Dendritic cell treated with granulocyte-macrophage colony-stimulating factor and Interleukin-4, amounts not matched to agents 40 ng/mL and 50 ng/mL, for 4 days (primary cell): ENCODE data around the gene DPP3.
"Not testable (repeated sequence)": the region's sequence is repeated elsewhere in the genome, so short reads cannot be mapped to it uniquely, and the experiment has no call there.

Experiments
- H3K27ac Mint-ChIP-seq: one replicate; pipeline ENCODE4 v1.8.0; 2022; ENCODE audit warnings: mild to moderate bottlenecking, mixed read lengths
- H3K27me3 Mint-ChIP-seq: one replicate; pipeline ENCODE4 v1.8.0; 2022; ENCODE audit warnings: mild to moderate bottlenecking, mixed read lengths
- H3K36me3 Mint-ChIP-seq: one replicate; pipeline ENCODE4 v1.8.0; 2022; ENCODE audit warnings: low read depth, mixed read lengths
- H3K4me1 Mint-ChIP-seq: one replicate; pipeline ENCODE4 v1.8.0; 2022; ENCODE audit warnings: low read depth, mixed read lengths
- H3K4me3 Mint-ChIP-seq: one replicate; pipeline ENCODE4 v1.8.0; 2022; ENCODE audit warnings: mild to moderate bottlenecking, moderate library complexity, mixed read lengths
- H3K9me3 Mint-ChIP-seq: one replicate; pipeline ENCODE4 v1.8.0; 2022; ENCODE audit warnings: mixed read lengths
- intact Hi-C: fragments of 100-400 bp; cut with micrococcal nuclease; formaldehyde crosslinking; loops from one replicate; pipeline ENCODE4 v1.15.0; 2022

The DPP3 gene

DNA sequence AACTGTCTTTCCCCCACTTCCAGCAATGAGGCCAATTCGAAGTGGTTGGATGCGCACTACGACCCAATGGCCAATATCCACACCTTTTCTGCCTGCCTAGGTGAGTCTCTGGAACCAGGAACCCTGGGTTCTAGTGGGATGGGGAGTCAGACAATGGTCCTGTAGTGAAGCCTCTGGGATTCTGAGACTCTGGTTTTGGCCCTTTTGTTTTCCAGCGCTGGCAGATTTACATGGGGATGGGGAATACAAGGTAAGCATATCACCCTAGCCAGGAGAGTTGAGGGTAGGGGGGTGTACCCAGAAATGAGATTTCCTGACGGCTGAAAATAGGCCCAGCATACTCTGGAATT is 30.7 kb downstream of the DPP3 start:
- intact Hi-C loops: no loop called here
- no peaks in the 10 kb centered on the region for H3K9me3 Mint-ChIP-seq
- H3K27me3 Mint-ChIP-seq: no peaks in the 10 kb centered on the region
- peak overlapping the region; percentile 89 for H3K4me3 Mint-ChIP-seq
- H3K27ac Mint-ChIP-seq: peak overlapping the region; percentile 67
- peaks cover 61% of the 10 kb centered on the region for H3K36me3 Mint-ChIP-seq
- H3K4me1 Mint-ChIP-seq: peaks cover 28% of the 10 kb centered on the region

DNA sequence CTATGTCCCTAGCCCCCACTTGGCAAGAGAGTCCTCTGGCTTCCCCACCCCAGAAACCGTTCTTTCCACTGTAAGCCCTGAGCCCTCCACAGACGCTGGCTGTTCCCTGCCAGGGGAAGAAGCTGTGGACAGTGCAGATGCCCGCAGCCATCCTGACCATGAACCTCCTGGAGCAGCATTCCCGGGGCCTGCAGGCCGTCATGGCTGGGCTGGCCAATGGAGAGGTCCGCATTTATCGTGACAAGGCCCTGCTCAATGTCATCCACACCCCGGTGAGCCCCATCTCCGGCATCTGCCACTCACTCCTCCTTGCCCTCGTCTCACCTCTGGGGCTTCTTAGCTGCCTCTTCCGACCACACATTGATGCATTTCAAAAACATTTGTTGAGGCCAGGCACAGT is 43.4 kb downstream of the DPP3 start:
- Mint-ChIP-seq H3K4me3 (no peak overlapping the region), H3K36me3 (peaks cover 77% of the 10 kb centered on the region), H3K9me3 (no peaks in the 10 kb centered on the region), H3K4me1 (peaks cover 6% of the 10 kb centered on the region), H3K27ac (no peak overlapping the region), H3K27me3 (no peaks in the 10 kb centered on the region)
- intact Hi-C loops: no loop called here

DNA sequence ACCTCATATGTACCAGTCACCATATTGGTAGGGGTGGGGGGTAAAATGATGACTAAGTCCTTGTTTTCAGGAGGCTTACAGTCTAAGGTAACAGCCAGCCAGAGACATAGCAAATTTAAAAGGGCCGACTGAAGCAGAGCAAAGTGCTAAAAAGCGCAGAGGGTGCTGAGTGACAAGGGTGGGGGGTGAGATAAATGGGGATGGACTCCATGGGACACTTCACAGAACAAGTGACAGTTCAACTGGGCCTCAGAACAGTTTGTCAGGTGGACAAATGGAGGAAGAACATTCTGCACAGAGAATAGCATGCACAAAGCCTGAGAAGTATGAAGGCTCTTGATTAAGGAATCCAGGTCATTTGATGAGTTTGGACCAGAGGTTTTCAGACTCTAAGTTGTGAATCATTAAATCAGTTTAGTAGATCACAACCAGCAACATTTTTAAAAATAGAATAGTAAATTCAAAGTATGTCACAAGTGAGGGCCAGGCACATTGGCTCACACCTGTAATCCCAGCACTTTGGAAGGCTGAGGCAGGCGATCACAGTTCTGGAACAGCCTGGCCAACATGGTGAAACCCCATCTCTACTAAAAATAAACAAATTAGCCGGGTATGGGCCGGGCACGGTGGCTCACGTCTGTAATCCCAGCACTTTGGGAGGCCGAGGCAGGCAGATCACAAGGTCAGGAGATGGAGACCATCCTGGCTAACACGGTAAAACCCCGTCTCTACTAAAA is 44.2 kb downstream of the DPP3 start:
- intact Hi-C loops: no loop called here
- H3K9me3 Mint-ChIP-seq: no peaks in the 10 kb centered on the region
- H3K27ac Mint-ChIP-seq: no peak overlapping the region
- peaks cover 6% of the 10 kb centered on the region for H3K4me1 Mint-ChIP-seq
- no peak overlapping the region for H3K4me3 Mint-ChIP-seq
- H3K27me3 Mint-ChIP-seq: no peaks in the 10 kb centered on the region
- peaks cover 75% of the 10 kb centered on the region for H3K36me3 Mint-ChIP-seq

DNA sequence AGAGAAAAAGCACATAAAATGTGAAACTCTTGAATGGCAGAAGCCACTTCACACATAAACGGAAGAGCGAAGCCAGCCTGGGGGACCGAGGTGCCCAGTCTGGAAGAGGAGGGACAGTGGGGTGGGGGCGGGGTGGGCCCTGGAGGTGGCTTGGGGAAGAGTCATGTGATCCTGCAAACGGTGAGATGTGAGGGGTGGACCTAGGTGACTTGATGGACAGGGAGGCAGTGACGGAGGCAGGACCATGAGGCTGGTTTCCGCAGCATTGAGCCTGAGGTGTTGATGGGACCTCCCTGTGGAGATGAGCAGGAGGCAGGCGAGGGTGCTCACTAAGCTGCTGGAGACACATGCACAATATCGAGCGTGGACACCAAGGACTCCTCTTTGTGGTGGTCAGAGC is 48.8 kb downstream of the DPP3 start:
- H3K9me3 Mint-ChIP-seq: no peaks in the 10 kb centered on the region
- no peak overlapping the region for H3K27ac Mint-ChIP-seq
- no peak overlapping the region for H3K4me3 Mint-ChIP-seq
- H3K4me1 Mint-ChIP-seq: peaks cover 6% of the 10 kb centered on the region
- H3K27me3 Mint-ChIP-seq: no peaks in the 10 kb centered on the region
- intact Hi-C loops: no loop called here
- H3K36me3 Mint-ChIP-seq: peaks cover 70% of the 10 kb centered on the region

DNA sequence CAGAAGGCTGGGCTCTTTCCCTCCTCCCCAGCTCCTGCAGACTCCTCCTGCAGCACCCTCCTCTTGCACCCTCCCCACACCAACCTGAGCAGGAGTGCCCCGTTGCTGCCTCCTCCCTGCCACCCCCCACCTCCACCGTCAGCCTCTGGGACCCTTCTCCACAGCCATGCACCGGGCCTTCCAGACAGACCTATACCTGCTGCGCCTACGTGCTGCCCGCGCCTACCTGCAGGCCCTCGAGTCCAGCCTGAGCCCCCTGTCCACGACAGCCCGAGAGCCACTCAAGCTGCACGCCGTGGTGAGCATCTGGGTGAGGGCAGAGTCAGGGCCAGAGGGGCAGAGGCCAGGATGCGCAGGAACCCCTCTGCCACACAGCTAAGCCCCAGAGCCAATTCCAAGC is 49.4 kb downstream of the DPP3 start:
- Mint-ChIP-seq H3K9me3 (no peaks in the 10 kb centered on the region), H3K27ac (no peak overlapping the region), H3K4me3 (no peak overlapping the region), H3K27me3 (no peaks in the 10 kb centered on the region), H3K36me3 (peaks cover 68% of the 10 kb centered on the region), H3K4me1 (peaks cover 6% of the 10 kb centered on the region)
- intact Hi-C loops: no loop called here

DNA sequence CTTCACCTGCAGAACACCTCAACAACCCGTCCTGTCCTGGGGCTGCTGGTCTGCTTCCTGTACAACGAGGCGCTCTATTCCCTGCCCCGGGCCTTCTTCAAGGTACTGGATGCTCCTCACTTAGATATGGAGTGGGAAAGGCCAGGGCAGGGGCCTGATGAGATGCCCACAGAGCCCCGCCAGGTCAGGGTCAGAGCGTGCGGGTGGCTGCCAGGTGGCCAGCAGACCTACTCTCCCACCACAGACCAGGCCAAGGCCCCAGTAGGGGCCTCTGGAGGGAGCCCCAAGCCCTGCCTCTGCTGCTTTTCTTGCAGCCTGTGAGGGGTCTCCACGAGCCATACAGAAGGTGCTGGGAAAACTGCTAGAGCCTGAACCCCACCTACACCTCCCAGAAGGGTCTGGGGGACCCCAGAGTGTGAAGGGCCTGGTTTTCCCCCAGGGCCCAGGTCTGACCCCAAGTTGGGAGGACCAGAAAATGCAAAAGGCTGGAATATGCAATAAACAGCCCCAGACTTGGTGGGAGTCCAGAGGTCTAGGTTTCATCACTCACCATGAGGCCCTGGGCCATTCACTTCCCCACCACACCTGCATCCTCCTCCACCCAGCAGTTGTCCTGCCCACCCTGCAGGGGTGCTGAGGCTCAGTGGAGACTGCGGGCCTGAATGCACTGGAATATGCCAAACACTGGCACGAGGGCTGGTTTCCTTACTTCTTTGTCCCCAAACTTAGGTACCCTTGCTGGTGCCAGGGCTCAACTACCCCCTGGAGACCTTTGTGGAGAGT is 50.9 kb downstream of the DPP3 start:
- no peak overlapping the region for H3K27ac Mint-ChIP-seq
- H3K36me3 Mint-ChIP-seq: peaks cover 80% of the 10 kb centered on the region
- H3K27me3 Mint-ChIP-seq: no peaks in the 10 kb centered on the region
- no peak overlapping the region for H3K4me3 Mint-ChIP-seq
- peaks cover 6% of the 10 kb centered on the region for H3K4me1 Mint-ChIP-seq
- intact Hi-C loops: no loop called here
- no peaks in the 10 kb centered on the region for H3K9me3 Mint-ChIP-seq

DNA sequence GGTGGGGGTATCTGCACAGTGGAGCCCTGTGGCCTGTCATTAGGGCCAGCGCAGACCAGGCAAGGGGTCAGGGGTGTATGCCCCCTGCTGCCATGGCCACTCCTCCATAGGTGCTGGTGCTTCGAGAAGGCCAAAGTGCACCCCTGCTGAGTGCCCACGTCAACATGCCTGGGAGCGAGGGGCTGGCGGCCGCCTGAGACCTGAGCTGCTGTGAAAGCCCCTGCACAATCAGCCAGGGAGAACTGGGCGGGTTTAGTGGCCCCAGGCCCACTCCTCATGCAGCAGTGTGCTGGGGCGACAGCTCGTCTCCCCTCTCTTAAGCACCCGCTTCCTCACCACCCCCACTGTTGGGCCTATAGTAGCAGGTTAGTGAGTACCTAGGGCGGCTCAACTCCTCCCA is 51.6 kb downstream of the DPP3 start:
- intact Hi-C loops: no loop called here
- H3K36me3 Mint-ChIP-seq: peaks cover 80% of the 10 kb centered on the region
- no peak overlapping the region for H3K27ac Mint-ChIP-seq
- H3K9me3 Mint-ChIP-seq: no peaks in the 10 kb centered on the region
- no peak overlapping the region for H3K4me3 Mint-ChIP-seq
- peaks cover 6% of the 10 kb centered on the region for H3K4me1 Mint-ChIP-seq
- no peaks in the 10 kb centered on the region for H3K27me3 Mint-ChIP-seq

DNA sequence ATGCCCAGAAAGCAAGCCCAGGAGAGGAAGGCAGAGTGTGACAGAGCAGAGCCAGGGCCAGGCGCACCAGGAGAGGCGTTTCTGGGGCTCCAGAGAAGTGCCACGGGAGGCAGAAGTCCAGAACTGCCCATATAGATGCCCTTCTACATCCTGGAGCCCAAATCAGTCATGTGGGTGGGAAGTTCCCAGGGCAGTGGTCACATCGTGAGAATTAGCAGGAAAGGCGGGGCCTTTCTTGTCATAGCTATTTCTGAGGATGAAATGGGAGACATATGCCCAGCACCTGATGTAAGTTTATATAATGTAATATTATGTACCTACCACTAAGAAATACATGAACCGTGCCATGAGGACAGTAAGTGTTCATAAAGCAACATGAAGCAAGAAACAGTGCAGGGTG is 52.5 kb downstream of the DPP3 start:
- H3K27me3 Mint-ChIP-seq: no peaks in the 10 kb centered on the region
- H3K9me3 Mint-ChIP-seq: no peaks in the 10 kb centered on the region
- H3K4me1 Mint-ChIP-seq: peaks cover 6% of the 10 kb centered on the region
- H3K27ac Mint-ChIP-seq: no peak overlapping the region
- intact Hi-C loops: no loop called here
- peaks cover 85% of the 10 kb centered on the region for H3K36me3 Mint-ChIP-seq
- H3K4me3 Mint-ChIP-seq: no peak overlapping the region

DNA sequence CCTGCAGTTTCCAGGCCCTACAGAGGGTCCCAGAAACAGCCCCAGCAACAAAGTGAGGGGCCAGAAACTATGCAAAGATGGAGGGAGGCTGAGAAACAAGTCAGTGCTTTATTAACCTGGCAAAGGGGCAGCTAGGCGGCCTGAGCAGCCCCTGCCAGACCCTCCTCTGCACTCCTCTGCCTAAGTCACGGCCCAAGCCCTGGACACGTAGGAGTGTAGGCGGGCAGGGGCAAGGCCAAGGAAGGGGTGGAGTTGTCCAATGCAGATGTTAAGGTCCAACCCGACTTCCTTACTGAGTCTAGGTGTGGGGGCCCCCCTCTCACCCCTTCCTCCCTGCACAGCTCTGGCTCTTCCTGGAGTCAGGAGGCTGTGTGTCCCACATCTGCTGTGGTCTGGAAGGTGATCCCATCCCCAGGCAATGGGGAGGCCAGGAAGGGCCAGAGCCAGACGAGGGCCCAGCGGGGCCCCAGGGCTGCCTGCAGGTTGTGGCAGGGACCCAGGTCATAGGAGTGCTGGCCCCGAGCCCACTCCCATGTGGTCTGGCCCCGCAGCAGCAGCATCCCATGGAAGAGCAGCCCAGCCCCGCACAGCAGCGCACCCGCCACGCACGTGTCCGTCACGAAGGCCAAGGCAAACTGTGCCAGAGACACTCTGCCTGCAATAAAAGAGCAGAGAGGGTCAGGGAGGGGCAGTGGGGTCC is 59.1 kb downstream of the DPP3 start:
- peaks cover 93% of the 10 kb centered on the region for H3K36me3 Mint-ChIP-seq
- H3K4me3 Mint-ChIP-seq: no peak overlapping the region

DNA sequence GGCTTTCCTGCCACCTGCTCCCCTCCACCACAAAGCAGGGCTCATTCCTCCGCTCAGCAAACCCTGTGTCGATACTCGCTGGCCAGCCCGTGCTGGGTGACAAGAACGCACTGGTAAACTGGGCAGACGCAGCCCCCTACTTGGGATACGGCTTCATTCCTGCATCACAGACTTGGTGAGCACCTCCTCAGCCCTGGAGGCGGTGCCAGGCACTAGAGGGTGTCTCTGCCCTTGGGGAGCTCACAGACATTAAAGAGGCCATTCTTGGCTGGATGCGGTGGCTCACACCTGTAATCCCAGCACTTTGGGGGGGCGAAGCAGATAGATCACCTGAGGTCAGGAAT is 59.6 kb downstream of the DPP3 start:
- Mint-ChIP-seq H3K27me3 (no peaks in the 10 kb centered on the region), H3K4me3 (no peak overlapping the region), H3K9me3 (no peaks in the 10 kb centered on the region), H3K4me1 (peaks cover 35% of the 10 kb centered on the region), H3K36me3 (peaks cover 89% of the 10 kb centered on the region), H3K27ac (no peak overlapping the region)
- intact Hi-C loops: no loop called here

More for the DNA sequence above, 59.1 kb downstream of the DPP3 start:
- intact Hi-C loops: no loop called here
- H3K27ac Mint-ChIP-seq: no peak overlapping the region
- H3K9me3 Mint-ChIP-seq: no peaks in the 10 kb centered on the region
- H3K27me3 Mint-ChIP-seq: no peaks in the 10 kb centered on the region
- peaks cover 32% of the 10 kb centered on the region for H3K4me1 Mint-ChIP-seq

DNA sequence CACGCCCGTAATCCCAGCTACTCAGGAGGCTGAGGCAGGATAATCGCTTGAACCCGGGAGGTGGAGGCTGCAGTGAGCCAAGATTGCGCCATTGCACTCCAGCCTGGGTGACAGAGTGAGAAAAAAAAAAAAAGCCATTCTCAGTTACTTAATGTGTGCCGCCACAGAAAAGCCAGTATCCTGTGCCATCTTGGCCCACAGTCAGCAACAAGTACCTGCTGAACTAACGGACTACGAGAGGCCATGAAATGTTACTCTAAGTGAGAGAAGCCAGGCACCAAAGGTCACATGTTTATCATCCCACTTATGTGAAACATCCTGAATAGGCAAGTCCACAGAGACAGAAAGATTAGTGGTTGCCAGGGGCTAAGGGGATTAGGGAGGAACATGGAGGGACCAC is 60.4 kb downstream of the DPP3 start:
- H3K27ac Mint-ChIP-seq, H3K9me3 Mint-ChIP-seq, H3K4me3 Mint-ChIP-seq, intact Hi-C loops, H3K27me3 Mint-ChIP-seq: not testable (repeated sequence)
- peaks cover 81% of the 10 kb centered on the region for H3K36me3 Mint-ChIP-seq
- peaks cover 41% of the 10 kb centered on the region for H3K4me1 Mint-ChIP-seq

DNA sequence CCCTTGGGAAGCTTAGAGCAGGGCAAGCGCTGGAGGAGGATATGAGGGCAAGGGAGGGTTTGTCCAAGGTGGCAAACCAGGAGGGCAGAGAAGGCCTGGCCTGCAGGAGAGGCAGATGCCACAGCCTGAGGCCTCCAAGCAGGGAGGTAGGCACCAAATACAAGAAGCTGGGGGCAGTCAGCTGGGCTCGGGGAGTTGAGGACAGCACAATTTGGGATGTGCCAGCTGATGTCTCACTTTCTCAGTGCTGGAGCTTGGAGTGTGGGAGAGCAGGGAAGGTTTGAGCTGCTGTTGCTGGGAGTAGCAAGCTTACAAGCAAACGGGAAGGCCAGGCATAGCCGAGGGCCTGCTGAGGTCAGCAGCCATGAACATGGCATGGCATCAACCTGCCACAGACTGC is 61.7 kb downstream of the DPP3 start:
- peak overlapping the region; percentile 11 for H3K4me3 Mint-ChIP-seq
- no peaks in the 10 kb centered on the region for H3K9me3 Mint-ChIP-seq
- peaks cover 68% of the 10 kb centered on the region for H3K36me3 Mint-ChIP-seq
- peak overlapping the region; percentile 76 for H3K27ac Mint-ChIP-seq
- H3K4me1 Mint-ChIP-seq: peaks cover 41% of the 10 kb centered on the region
- intact Hi-C loops: no loop called here
- peaks cover 8% of the 10 kb centered on the region for H3K27me3 Mint-ChIP-seq

DNA sequence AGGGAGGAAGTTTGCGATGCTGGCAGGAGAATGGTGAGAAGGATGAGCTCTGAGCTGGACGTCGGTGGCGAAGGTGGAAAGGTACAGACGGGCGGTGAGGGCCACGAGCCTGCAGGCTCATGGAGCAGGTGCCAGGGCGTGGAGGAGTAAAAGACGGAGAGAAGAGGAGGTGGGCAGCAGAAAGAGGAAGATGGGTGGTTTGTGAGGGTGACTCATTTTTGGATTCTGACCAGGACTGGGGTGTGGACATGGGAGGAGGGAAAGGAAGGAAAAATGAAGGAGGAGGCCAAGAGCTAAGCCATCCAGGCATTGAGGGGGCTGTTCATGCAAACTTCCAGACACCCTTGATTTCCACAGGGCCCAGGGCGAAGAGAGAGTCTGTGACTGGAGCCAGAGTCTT is 62.1 kb downstream of the DPP3 start:
- H3K9me3 Mint-ChIP-seq: no peaks in the 10 kb centered on the region
- peaks cover 63% of the 10 kb centered on the region for H3K36me3 Mint-ChIP-seq
- peak overlapping the region; percentile 11 for H3K4me3 Mint-ChIP-seq
- intact Hi-C loops: no loop called here
- peaks cover 13% of the 10 kb centered on the region for H3K27me3 Mint-ChIP-seq
- H3K4me1 Mint-ChIP-seq: peaks cover 41% of the 10 kb centered on the region
- peak overlapping the region; percentile 76 for H3K27ac Mint-ChIP-seq
